Mesenteric fat pad (tissue), 1 donor: ENCODE results near the gene PPFIA4. TPM values are rescaled to one million over a fixed set of nuclear protein-coding genes. Genes with fewer than 3 reads are reported as not detected.
A peak's percentile ranks its signal among the peaks of the same experiment; 100 is the strongest.

Experiments
- DNase-seq: peaks from one replicate; pipeline ENCODE4 v3.0.0-alpha.2; 2020; ENCODE audit warnings: low spot score
- total RNA-seq: library from RNA; stranded (reverse); fragmentation: NEBNext Ultra II Directional; extraction: Animal tissue kit (Norgen Biotek cat#: 25700); gene quantifications from one replicate; pipeline ENCODE4 v1.2.1, GENCODE V29; 2021
- donor health status: DM: yes; HTN: yes; CAD: no.

Gene PPFIA4
- total RNA-seq, 1 donor from 2014 or later, result 0.55 TPM

DNA sequence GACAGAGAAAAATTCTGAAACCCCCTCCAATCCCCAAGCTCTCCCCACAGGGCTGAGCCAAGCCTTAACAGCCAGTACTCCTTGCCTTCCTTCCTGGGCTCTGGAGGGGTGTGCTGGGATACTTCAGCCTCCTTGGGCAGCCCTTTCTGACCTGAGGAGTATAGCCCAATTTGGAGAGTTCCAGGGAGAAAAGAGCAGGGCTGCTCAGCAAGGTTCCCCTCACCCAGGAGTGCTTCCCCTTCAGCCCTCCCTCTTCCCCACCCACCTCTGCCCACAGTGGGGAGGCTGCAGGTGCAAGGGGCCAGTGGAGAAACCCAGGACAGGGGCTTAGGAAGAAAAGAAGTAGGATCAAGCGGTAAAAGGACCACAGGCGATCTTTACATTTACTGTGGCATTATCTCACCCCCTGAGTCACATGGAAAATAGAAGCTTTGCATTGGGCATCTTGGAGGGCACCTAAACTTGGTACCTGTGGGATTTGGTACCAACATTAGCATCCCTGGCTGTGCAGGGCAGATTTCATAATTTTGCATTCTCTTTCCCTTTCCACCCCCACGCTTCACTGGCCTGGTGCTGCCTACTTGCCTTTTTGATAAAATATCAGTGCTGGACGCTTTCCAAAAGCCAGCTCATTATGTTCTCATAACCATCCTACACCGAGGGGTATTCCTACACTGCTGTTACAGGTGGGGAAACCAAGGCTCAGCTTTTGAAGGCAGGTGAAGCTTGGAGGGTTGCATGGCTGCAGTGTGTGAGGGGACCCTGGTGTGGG is 98.4 kb downstream of the PPFIA4 start:
- DNase-seq, result no peak

DNA sequence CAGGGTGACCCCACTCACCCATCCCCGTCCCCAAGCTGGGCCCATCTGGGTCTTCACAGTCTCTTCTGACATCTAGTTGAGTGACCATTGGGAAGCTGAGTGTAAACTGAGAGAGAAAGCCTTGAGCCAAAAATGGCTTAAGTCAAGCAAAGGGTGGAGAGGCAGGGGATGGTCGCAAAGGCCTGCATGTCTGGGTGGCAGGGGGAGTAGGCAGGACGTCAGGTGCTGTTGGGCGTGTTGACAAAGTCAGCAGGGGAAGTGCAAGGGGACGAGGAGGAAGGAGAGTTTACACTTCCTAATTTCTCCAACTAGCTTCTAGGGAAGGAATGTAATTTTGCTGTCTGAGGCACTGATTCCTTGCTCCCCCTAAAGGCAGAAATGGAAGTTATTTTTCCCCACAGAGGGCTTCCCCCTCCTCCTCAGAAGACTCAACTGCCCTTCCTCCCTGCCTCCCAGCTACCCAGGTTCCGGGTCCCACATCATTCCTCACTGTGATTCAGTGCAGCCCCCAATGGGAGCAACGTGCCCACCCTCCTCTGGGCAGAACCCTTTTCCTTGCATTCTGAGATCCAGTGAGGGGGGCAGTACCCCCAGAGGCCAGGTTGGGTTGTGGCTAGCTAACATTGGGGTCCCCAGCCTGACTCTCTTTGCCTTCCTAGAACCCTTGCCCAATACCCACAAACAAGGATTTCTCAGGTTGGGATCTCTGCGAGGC is 100.0 kb downstream of the PPFIA4 start:
- DNase-seq, result peak; percentile 53

DNA sequence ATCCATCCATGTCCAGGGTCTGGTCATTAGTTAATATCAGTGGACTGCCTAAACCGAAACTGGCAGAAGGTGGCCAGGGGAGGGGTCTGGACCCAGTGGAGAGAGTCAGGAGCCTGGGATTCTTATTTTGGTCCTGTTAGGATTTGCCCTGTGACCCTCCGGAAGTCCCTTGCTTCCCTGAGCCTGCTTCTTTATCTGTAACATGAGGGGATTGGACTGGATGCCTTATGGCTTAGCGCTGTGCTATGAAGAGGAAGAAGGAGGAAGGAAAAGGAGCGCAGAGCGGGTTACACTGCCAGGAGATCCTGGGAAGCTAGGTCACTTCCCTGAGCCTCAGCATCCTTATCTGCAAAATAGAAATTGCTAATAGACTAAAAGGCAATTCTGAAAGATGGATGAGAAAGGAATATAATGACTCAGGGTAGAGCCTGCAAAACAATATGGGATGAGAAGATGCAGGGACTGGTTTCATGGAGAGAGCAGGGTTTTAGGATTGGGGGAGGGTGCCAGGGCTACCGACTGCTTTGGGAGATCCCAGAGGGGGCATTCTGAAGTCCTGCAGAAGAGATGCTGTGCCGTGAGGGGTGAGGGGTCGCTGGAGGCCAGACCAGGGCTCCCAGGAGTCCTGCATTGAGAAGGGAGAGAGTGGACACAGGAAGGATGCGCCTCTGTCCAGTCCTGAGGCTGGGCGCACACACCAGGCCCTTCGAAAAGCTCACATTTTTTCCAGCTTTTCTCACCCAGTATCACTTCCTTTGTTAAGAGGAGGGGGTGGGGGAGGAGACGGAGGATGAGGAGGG is 100.8 kb downstream of the PPFIA4 start:
- no peak for DNase-seq

DNA sequence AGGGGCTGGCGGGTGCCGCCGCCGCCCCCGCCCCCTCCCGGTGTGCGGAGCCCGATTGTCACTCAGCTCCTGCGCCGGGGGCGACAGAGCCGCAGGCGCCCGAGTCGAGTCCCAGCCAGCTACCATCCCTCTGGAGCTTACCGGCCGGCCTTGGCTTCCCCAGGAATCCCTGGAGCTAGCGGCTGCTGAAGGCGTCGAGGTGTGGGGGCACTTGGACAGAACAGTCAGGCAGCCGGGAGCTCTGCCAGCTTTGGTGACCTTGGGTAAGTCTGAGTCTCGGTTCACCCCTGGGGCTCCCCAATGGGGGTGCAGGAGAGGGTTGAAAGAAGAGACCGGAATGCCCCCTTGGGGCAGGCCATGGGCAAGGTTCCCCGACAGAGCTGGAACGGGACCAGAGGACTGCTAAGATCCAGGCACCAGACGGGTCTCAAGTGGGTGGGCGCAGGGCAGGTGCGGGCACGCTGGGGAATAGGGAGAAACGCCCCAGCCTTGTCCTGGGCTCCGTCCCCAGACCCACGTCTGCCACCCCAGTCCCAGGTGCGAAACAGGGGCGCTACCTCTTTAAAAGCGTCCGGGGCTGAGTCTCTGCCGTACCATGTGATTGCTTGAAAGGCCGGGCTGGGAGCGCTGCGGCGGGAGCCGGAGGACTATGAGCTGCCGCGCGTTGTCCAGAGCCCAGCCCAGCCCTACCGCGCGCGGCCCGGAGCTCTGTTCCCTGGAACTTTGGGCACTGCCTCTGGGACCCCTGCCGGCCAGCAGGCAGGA is 101.6 kb downstream of the PPFIA4 start, which contains the start of gene ADORA1:
ADORA1 (plus strand) TSS at position 61 of the 765 bp plus-strand sequence. CDS start 1,116 bp downstream, outside the sequence.
- peak; percentile 90 for DNase-seq

DNA sequence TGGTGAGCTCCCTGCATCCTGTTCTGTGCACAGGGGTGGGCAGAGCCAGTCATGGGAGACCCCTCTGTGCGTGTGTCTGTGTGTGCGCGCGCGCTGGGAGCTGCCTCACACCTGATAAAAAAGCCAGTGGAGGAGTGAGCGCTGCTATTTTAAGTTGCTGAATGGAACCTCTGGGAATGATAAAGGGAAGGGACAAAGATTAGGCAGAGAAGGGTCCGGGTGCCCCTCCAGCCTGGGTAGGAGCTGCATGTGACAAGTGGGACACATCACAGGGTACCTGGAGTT is 102.1 kb downstream of the PPFIA4 start:
- no peak for DNase-seq

Other genes starting within 250 kb of the PPFIA4 start
- gene KDM5B, start 218.1 kb upstream of the PPFIA4 start, total RNA-seq, result 33.4 TPM
- gene PCAT6, start 215.5 kb upstream of the PPFIA4 start, total RNA-seq, result 1.2 TPM
- gene RABIF, start 137.3 kb upstream of the PPFIA4 start, total RNA-seq, result 5.3 TPM
- 20.7 TPM for gene KLHL12, start 99.3 kb upstream of the PPFIA4 start, total RNA-seq
- gene ADIPOR1, start 68.2 kb upstream of the PPFIA4 start, total RNA-seq, result 76.2 TPM
- 59.8 TPM for gene CYB5R1, start 59.2 kb upstream of the PPFIA4 start, total RNA-seq
- 48.7 TPM for gene TMEM183A, start 19.1 kb upstream of the PPFIA4 start, total RNA-seq
- gene MYOG, start 59.5 kb downstream of the PPFIA4 start, total RNA-seq, result not detected
- gene ADORA1, start 101.2 kb downstream of the PPFIA4 start, total RNA-seq, result 2.7 TPM
- gene MYBPH, start 149.3 kb downstream of the PPFIA4 start, total RNA-seq, result 0.22 TPM
- 346 TPM for gene CHI3L1, start 160.2 kb downstream of the PPFIA4 start, total RNA-seq
- gene CHIT1, start 203.2 kb downstream of the PPFIA4 start, total RNA-seq, result 17.4 TPM